ENCODE data around the gene GPR55. TPM values are rescaled to one million over a fixed set of nuclear protein-coding genes. Genes with fewer than 3 reads are reported as not detected.

Gene GPR55
- total RNA-seq, 1 donor from 2014 or later, result 0.96 TPM

DNA sequence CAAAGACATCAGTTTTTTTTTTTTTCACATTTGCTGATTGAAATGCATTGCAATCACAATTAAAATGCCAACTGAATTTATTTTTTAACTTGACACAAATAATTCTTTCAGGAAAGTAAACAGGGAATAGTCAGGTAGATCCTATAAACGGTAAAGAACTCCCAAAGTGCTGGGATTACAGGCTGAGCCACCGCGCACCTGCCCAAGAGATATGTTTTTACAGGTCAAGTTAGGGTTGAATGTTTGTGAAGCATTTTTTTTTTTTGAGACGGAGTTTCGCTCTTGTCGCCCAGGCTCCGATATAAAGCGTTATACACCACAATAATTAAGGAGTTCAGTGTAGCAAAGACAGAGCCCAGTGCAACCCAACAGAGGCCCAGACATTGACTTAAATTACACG lies 45.2 kb downstream of the GPR55 start:
- no peak for DNase-seq (ENCODE audit: low spot score)

DNA sequence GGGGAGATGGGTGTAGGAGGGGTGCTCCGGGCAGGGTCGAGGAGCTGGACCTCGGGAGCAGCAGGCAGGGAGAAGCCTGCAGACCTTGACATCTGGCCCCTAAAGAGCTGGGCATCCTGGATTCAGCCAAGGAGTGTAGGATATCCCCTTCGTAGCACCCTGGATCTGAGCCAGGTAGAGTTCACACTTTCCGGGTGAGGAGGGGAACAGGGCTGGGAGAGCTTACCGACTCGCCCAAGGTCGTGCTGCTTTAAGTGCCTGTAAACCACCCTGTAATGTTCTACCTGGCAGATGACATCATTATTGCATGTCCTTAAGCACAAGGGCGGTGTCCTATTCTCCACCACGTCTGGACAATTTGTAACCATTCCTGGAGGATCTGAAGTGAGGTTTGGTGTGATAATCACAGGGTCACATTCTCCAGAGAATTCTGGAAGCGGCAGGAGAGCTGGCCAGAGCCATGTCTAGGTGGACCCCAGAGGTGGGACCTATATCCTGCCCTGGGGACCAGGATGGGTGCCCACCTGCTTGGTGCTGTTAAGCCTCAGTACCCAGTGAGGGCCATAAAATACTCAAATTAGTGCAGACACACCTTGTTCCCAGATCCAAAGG lies 45.7 kb downstream of the GPR55 start:
- no peak for DNase-seq (ENCODE audit: low spot score)

DNA sequence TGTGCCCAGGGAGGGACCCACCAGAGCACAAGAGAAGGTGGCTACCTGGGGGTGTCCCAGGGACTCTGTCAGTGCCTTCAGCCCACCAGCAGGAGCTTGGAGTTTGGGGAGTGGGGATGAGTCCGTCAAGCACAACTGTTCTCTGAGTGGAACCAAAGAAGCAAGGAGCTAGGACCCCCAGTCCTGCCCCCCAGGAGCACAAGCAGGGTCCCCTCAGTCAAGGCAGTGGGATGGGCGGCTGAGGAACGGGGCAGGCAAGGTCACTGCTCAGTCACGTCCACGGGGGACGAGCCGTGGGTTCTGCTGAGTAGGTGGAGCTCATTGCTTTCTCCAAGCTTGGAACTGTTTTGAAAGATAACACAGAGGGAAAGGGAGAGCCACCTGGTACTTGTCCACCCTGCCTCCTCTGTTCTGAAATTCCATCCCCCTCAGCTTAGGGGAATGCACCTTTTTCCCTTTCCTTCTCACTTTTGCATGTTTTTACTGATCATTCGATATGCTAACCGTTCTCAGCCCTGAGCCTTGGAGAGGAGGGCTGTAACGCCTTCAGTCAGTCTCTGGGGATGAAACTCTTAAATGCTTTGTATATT lies 46.3 kb downstream of the GPR55 start:
- no peak for DNase-seq (ENCODE audit: low spot score)

DNA sequence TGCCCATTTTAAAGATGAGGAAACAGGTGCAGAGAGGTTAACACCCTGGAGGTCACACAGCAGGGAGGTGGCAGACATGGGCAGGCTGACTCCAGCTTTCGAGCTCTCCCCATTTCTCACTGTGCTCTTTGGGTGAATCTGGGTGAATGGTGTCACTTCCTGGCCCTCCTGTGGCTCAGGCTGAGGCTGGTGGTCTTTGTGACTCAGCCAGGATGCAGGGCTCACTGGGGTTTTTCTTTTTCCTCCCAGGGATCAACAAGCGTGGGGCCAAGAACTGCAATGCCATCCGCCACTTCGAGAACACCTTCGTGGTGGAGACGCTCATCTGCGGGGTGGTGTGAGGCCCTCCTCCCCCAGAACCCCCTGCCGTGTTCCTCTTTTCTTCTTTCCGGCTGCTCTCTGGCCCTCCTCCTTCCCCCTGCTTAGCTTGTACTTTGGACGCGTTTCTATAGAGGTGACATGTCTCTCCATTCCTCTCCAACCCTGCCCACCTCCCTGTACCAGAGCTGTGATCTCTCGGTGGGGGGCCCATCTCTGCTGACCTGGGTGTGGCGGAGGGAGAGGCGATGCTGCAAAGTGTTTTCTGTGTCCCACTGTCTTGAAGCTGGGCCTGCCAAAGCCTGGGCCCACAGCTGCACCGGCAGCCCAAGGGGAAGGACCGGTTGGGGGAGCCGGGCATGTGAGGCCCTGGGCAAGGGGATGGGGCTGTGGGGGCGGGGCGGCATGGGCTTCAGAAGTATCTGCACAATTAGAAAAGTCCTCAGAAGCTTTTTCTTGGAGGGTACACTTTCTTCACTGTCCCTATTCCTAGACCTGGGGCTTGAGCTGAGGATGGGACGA lies 47.1 kb downstream of the GPR55 start:
- no peak for DNase-seq (ENCODE audit: low spot score)

DNA sequence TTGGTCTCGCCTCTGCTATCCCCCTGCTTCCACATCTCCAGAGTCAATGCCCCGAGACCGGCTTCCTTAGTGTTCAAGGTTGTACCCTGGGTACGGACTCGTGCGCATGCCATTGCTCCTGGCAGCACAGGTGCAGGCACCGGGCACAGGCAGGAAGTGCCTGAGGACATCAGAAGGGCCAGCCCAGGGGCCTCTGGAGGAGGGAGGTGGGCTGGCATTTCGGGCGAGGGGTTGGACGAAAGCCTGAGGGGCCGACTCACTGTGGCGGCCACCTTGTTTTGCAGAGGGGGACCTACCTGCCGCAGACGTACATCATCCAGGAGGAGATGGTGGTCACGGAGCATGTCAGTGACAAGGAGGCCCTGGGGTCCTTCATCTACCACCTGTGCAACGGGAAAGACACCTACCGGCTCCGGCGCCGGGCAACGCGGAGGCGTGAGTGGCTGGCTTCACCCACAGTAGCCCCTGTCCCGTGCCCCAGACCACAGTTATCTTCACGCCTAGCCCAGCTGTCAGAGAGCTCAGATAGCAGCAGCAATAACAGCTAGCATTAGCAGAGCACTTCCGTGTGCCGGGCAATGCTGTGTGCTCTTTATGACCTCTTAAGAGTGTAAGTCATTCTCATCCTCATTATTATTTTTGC lies 47.8 kb downstream of the GPR55 start:
- DNase-seq (ENCODE audit: low spot score), result no peak

DNA sequence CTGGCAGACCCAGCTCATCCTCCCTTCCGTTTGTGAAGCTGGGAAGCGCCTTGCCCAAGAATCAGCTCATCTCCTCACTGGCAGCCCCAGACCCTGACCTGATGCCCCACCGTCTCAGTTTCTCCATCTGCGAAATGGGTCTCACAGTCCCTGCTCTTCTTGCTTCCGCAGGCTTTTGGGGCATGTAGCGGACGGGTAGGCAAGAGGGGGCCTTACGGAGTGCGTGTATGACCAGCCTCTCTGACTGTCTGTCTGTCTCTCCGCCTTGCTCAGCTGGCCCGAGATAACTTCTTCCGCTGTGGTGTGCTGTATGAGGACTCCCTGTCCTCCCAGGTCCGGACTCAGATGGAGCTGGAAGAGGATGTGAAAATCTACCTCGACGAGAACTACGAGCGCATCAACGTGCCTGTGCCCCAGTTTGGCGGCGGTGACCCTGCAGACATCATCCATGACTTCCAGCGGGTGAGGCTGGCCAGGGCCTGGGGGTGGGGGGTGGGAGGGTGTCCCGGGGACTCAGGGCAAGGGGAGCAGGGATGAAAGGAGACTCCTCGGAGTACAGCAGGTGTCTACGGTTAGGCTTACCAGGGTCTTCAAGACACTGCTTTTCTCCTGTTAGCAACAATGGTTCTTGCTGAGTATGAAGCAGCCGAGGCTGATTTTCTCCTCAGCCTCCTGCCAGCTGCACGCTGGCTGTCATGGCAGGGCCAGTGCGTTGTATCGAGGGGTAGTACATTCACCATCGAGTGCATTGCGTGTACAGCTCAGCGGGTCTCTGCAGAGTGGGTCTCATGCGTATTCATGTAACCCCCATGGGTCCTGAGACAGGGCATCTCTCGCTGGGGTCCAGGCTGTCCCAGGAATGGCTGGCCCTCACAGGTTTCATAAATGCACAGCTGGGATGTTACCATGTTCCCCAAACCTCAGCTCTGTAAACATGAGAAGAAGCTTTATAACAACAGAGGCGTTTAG lies 49.4 kb downstream of the GPR55 start:
- DNase-seq (ENCODE audit: low spot score), result no peak

DNA sequence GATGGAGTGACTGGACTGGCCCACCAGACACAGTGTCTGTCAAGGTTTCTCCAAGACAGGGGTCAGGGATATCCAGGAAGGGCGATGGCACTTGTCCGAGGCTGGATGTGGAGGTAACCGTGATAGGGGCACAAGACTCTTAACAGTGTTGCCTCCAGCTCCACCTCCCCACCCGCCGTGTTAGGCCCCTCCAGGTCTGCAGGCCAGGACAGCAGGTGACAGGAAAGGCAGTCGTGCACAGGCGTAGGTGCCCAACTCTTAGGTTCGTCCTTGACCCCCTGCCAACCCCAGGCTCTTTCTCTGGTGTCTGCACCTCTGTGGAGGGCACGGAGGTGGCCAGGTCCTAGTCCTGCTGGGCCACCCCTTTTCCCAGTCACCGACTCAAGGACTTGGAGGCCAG lies 50.2 kb downstream of the GPR55 start:
- DNase-seq (ENCODE audit: low spot score), result no peak

DNA sequence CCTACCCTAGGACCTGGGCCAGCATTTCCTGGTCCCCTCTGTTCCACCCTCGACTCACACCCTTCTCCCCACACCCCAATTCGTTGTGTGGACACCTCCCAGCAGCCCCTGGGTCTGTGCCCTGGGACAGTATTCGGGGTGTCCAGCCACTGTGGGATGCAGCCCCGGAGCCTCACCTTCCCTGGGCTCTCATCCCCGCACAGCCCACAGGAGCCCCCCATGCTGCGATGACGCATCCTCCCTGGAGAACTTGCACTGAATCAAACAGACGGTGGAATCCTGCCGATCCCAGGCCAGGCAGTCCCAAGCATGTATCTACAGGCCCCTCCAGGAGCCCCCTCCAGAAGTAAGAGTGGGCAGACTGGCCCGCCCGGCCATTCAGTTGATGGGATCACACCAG lies 50.6 kb downstream of the GPR55 start:
- no peak for DNase-seq (ENCODE audit: low spot score)

DNA sequence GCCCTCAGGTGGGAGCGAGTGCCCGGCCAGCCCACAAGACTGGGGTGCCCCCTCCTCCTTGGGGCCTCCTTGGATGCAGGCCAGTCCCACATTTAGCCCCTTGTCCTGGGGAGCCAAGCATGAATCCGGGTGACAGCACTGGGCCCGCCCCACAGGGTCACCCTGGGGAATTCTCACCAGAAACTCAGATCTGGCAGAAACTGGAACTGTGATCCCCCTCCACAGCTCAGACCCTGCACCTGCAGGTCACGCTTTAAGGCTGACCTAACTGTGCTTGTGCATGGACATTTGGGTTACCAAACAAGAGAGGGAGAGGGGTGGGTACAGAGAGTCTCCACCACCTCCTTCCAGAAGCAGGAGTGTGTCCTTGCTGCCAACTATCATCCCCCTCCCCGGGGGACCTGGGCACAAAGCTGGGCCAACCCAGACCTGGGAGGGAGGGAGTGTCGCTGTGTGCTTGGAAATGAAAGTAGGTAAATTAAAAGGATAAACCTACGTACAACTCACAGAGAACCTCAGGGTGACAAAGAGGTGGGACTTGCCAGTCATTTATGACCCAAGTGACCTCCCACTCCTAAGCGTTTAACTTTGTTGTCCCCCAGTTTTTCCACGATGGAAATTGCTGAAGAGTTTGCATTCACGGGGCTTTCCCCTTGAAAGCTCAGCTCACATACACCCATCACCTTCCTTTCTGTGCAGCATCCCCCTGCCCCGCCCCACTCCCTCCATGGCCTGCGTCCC lies 51.2 kb downstream of the GPR55 start:
- no peak for DNase-seq (ENCODE audit: low spot score)

DNA sequence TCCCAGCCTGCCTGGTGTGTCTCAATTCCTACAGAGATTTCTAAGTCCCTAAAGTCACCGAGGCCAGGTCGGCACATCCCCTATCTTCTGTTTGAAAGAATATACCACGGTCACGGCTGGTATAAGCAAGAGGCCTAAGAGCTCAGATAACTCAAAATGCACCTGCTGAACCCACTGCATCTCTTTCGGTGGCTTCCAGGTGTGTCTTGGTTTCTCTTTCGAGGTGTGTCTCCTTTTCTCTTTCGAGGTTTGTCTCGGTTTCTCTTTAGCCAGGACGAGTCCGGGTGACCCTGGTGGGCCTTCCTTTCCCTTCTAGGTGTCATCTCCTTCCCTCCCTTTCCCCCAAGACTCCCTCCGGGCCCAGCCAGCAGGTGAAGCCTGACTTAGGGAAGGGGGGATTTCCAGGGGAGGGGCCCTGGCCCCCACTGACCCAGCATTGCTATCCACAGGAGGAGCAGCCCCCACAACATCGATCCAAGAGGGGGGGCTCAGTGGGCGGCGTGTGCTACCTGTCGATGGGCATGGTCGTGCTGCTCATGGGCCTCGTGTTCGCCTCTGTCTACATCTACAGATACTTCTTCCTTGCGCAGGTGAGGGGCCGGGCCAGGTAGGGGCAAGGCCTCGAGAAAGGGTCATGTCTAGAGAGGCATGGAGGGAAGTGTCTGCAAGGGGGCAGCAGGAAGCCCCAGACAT lies 51.9 kb downstream of the GPR55 start:
- no peak for DNase-seq (ENCODE audit: low spot score)

DNA sequence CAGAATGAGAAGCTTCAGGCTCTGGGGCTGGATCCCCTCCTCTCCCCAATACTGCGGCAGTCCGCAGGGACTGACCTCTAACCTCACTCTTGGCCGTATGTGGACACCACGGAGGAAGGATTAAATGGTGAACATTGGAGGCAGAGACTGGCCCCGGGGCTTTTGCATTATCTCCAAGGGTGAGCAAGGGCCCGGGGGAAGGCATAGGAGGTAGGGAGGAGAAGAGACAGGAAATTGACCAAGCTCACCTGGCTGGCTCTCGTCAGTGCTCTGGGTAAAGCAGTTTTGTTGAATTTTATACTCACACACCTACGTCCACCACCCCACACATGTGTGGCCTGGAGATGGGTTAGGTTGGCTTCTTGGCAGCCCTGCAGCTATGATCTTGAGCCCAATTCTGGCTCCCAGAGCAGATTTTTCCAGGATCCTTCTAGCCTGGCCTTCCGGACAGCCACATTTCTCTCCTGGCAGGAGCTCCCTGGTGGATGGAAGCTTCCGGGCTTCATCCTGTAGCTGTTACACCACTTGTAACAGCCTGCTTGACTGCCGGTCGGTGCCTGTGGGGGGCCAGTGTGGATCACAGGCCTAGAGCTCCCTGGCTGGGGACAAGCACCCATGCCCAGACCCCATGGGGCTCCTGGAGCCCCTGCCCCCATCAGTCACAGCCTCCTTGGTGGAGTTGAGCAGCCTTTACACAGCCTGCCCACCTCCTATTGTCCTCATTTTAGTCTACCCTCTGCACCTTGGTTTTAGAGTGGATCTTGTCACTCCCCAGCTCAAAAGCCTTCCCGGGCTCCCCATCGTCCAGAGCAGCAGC lies 52.7 kb downstream of the GPR55 start:
- DNase-seq (ENCODE audit: low spot score), result no peak

DNA sequence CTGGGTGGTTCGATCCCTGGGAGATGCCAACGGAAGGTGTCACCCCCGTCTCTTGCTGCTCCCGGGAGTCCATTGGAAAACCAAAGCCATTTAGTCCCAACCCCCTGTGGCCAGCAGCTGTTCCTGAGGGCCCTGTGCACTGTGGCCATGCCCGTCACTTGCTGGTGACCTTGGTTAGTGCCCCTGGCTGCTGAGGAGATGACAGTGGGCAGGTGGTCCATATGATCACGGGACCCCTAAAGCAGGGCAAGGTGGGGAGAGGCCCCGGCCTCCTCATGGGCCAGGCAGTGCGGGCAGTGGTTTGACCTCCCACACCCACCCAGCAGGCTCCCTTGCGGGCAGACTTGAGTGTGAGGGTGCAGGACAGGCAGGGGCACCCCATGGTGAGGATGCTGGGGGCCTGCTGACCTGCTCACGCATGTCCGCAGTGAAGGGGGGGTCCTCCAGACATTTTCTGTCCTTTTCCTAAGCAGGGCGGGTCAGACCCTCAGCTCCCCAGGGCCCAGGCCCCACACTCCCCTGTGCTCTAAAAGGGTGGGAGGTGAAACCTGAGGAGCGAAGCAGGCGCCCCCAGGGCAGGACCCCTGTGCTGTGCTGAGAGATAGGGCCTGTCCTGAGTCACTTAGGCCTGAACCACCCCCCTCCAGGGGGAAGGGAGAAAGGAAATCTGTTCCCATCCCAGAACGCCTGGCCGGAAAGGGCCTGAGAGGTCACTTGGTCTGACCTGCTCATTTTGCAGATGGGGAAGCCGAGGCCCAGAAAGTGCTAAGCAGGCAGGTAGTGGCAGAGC lies 53.5 kb downstream of the GPR55 start:
- no peak for DNase-seq (ENCODE audit: low spot score)

DNA sequence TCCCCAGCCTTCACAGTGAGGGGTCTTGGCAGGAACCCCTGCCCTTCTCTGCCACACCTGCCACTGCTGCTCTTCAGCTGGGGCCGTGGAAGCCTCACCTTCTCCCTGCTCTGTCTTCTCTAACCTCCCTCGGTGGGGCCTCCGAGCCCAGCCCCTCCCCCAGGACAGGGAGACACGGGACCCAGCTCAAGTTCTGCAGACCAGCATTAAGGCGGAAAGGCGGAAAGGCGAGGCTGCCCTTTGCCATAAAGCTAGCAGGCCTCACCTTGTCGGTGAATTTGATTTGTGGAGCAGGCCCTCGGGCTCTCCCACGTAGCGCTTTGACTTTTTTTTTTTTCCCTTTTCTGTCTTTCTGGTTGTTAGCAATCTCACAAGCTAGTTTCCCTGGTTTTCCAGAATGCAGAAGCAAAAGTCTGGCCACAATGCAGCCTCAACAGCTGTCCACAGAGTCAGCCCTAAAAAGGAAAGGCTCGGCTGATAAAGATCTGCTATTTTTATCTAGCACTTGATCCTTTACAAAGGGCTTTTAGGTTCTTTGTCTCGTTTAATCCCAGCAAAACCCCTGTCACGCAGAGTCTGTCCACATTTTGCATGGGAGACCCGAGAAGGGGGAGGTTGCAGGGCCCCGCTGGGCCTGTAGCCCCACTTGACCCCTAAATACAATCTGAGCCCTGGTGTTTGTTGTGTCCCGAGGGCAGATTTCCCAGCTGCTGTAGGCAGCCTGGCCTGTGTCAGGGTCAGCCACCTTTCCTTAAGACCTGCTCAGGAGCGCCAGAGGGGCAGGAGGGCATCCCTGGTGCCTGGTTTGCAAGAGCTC lies 54.3 kb downstream of the GPR55 start:
- DNase-seq (ENCODE audit: low spot score), result peak; percentile 80

DNA sequence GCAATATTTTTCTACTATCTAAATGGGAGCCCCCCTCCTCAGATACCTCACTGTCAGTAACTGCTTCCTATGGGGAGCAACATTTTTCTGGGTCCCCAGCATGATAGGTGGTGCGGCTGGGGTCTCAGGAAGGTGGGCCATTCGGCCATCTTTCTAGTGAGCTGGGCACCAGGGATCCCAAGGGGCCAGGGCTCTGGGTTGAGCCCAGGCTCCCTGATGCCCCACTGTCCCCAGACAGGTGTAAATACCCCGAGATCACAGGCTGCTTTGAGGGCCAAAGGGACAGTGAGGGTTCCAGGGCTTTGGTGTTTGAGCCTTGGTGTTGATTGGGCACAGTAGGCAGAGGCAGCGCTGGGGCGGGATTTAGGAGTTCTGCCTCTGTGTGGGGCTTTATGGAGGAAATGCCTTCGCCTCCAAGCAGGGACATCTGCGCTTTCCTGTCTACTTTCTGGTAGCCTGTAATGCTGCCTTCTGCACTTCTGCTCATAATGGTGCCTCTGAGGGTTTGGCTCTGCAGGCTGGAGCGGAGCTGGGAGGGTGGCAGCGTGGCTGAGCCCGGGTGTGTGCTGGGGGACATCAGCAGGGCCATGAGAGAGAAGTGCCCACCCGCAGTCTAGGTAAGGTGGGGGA lies 55.0 kb downstream of the GPR55 start:
- DNase-seq (ENCODE audit: low spot score), result peak; percentile 39

DNA sequence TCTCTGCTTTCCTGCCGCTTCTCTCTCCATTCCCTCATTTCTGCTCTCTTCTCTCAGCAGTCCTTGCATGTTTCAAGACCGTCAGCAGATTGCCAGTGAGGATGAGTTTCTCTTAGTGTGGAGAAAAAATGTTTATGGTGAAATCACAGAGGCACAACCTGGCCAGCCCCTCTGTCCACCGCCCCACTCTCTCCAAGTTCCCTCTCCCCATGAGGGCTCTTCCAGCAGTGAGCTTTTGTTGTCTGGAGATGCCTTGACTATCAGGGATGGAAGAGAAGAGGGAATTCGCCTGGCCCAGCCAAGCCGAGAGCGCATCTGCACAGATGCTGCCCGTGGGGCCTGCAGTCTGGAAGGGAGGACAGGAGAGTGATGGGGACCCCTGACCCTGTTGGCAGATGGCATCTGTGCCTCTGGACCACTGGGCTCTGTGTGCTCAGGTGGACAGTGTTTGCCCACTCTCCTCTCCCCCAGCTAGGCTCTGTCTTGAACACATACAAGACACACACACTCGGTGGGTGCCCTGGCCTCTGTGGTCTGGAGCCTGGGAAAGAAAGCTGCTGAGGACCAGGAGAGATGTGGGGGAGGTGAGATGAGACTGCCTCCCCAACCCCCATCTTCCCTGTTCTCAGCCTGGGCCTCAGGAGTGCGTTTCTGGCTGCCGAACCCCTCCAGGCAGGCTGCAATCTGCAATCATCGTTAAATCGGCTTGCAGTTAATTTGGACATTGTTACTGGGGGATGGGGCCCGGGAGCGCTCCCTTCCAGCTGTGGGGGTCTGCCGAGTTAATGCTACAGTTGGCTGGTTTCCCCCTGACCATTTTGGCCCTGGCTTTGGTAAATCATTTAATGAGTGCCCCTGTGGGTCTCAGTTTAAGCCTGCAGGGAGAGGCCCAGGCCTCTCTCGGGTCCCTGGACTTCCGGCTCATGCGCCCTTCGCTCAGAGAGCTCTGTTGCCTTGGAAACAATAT lies 55.8 kb downstream of the GPR55 start:
- DNase-seq (ENCODE audit: low spot score), result peak; percentile 61
